GM12878 (cell line): Measurements from ENCODE around the gene KIF24. TPM values are rescaled to one million over a fixed set of nuclear protein-coding genes. Genes with fewer than 3 reads are reported as not detected.
"Not testable (repeated sequence)": the region's sequence is repeated elsewhere in the genome, so short reads cannot be mapped to it uniquely, and the experiment has no call there.

Experiments
- ATAC-seq: fragments of 200-7000 bp; cut with Tn5 transposase; 3 replicates; pipeline ENCODE4 v1.9.1; 2020; ENCODE audit warnings: mild to moderate bottlenecking, moderate library complexity
- BruUV-seq: library from RNA; stranded (reverse); fragments of 400-500 nt; replicated peaks from 2 replicates; lab custom pipeline; 2021; lab: Mats Ljungman, UMichigan
- CTCF ChIA-PET: fragments of 300-600 bp; sonication (Branson Sonifier 250); formaldehyde crosslinking; extraction: SDS; loops from one replicate; lab custom pipeline; 2021; ENCODE audit warnings: inconsistent platforms; lab: Yijun Ruan, JAX
- POLR2A ChIA-PET: fragments of 350-600 bp; formaldehyde crosslinking; extraction: SDS; loops from one replicate; lab custom pipeline; 2021; ENCODE audit warnings: inconsistent platforms; lab: Charles Lee
- RAD21 ChIA-PET: fragments of 300-600 bp; sonication (Branson Sonifier 250); formaldehyde crosslinking; loops from one replicate; lab custom pipeline; 2023; ENCODE audit warnings: antibody characterized with exemption; ENCODE audit not compliant: unreplicated experiment; lab: Charles Lee
- SMC1A ChIA-PET: fragments of 300-600 bp; sonication (Branson Sonifier 250); formaldehyde crosslinking; loops from one replicate; lab custom pipeline; 2023; ENCODE audit not compliant: unreplicated experiment, uncharacterized antibody; lab: Charles Lee
- DNase-seq: peaks from one replicate; pipeline ENCODE4 v3.0.0-alpha.2; 2011; ENCODE audit warnings: low read depth, low spot score
- FAIRE-seq: peaks from 3 replicates; lab custom pipeline; 2011; peaks lifted over from hg19 to GRCh38; lab: Jason Lieb, UNC
- H2AFZ ChIP-seq: 2 replicates; pipeline ENCODE4 v1.6.0; 2011; ENCODE audit warnings: low read depth, low read length, control low read depth; ENCODE audit not compliant: control insufficient read depth
- H3K27ac ChIP-seq: 2 replicates; pipeline ENCODE4 v1.5.1; 2011; ENCODE audit warnings: control low read depth; ENCODE audit not compliant: control insufficient read depth, insufficient read depth
- H3K27me3 ChIP-seq, 2 experiments: replicated peaks in 1 of 2; 2 replicates each; pipeline versions ENCODE4 v1.6.0 to v1.6.1; 2011; ENCODE audit warnings: low read length in 1 of 2; ENCODE audit not compliant: control insufficient read depth in 2 of 2, insufficient read depth in 2 of 2
- H3K36me3 ChIP-seq, 2 experiments: 2 replicates each; pipeline ENCODE4 v1.5.1; 2011; ENCODE audit warnings: low read length in 1 of 2; ENCODE audit not compliant: control insufficient read depth in 2 of 2, insufficient read depth in 2 of 2
- H3K4me1 ChIP-seq: 2 replicates; pipeline ENCODE4 v1.6.1; 2011; ENCODE audit warnings: mild to moderate bottlenecking, low read length, moderate library complexity, mixed read lengths; ENCODE audit not compliant: control insufficient read depth, insufficient read depth
- H3K4me2 ChIP-seq: 2 replicates; pipeline ENCODE4 v1.6.0; 2011; ENCODE audit warnings: control low read depth; ENCODE audit not compliant: control insufficient read depth, insufficient read depth
- H3K4me3 ChIP-seq: fragments of 200-600 bp; sonication (generic); 2 replicates; pipeline ENCODE4 v1.5.1; 2016
- H3K79me2 ChIP-seq: 2 replicates; pipeline ENCODE4 v1.6.0; 2011; ENCODE audit warnings: low read length; ENCODE audit not compliant: control insufficient read depth, insufficient read depth
- H3K9ac ChIP-seq: 2 replicates; pipeline ENCODE4 v1.8.0; 2011; ENCODE audit warnings: low read length, control low read depth, mixed read lengths; ENCODE audit not compliant: control insufficient read depth, insufficient read depth
- H3K9me3 ChIP-seq: replicated peaks from 3 replicates; pipeline ENCODE4 v1.5.1; 2011; ENCODE audit warnings: mild to moderate bottlenecking, low read length; ENCODE audit not compliant: control insufficient read depth, insufficient read depth
- H4K20me1 ChIP-seq: 2 replicates; pipeline ENCODE4 v1.6.0; 2011; ENCODE audit not compliant: control insufficient read depth, insufficient read depth
- IRF5 ChIP-seq: fragments of 450-650 bp; IDR thresholded peaks from 2 replicates; pipeline ENCODE4 v1.6.1; 2017; ENCODE audit warnings: borderline replicate concordance
- POLR2A ChIP-seq: IDR thresholded peaks from 2 replicates; pipeline ENCODE4 v1.6.1; 2011; ENCODE audit warnings: low read depth, mild to moderate bottlenecking, low read length
- STAT3 ChIP-seq: IDR thresholded peaks from 2 replicates; pipeline ENCODE4 v1.6.1; 2011; ENCODE audit warnings: low read depth, low read length, improper control_type of control experiment
- WGBS: methylation state at CpG from one replicate; pipeline ENCODE4 v1.1.6; 2016; ENCODE audit warnings: low lambda C conversion rate; ENCODE audit not compliant: insufficient replicate concordance, insufficient coverage; ENCODE audit errors: missing lambda C conversion rate; 5-methylcytosine and 5-hydroxymethylcytosine counted together
- in situ Hi-C: fragments of 300-500 bp; cut with MboI; formaldehyde crosslinking; loops from 9 replicates; pipeline ENCODE4 v1.14.3; 2018; ENCODE audit warnings: mixed read lengths
- intact Hi-C: fragments of 100-400 bp; cut with micrococcal nuclease; formaldehyde crosslinking; loops from one replicate; pipeline ENCODE4 v1.14.2; 2022; ENCODE audit not compliant: unreplicated experiment
- polyA plus RNA-seq, 11 experiments: library from polyadenylated mRNA; depleted of rRNA in 4 of 11; unstranded in 6 of 11; stranded (reverse) in 5 of 11; fragments of >200 nt; fragmentation: Nextera tagmentation in 4 of 11; fragmentation: Illumina TruSeq in 1 of 11; extraction: Ambion mirVana in 4 of 11; extraction: Trizol in 1 of 11; gene quantifications; 1 replicate in 1 of 11; 2 replicates in 10 of 11; pipeline versions ENCODE4 v1.2.1 to v1.2.3, GENCODE V29; 2011 to 2016; ENCODE audit warnings: inconsistent platforms in 2 of 11, missing spikeins in 2 of 11, low read depth in 1 of 11
- total RNA-seq, 4 experiments: library from RNA; depleted of rRNA in 3 of 4; stranded (reverse); fragments of >200 nt in 3 of 4; fragmentation: Illumina TruSeq in 1 of 4; extraction: Trizol in 1 of 4; gene quantifications; 2 replicates each; pipeline versions ENCODE4 v1.2.1 to v1.2.3, GENCODE V29; 2013 to 2021

The KIF24 gene
- total and polyA plus RNA-seq, 10 of the 15 experiments (the other 5 are each of a cell fraction or from before 2014, with no cell fraction given) = 0.58 to 6.7 (median 5.3) TPM

GRCh38 chr9:34310215-34310614 is 18.9 kb downstream of the KIF24 start (continued):
- TF ChIP-seq IRF5 (no peak), STAT3 (no peak), POLR2A (no peak)

GRCh38 chr9:34308316-34308715 is 20.8 kb downstream of the KIF24 start:
- H3K27ac ChIP-seq, CTCF ChIA-PET, H2AFZ ChIP-seq, H3K79me2 ChIP-seq, BruUV-seq, H3K9ac ChIP-seq, ATAC-seq, H3K4me2 ChIP-seq, FAIRE-seq, H3K4me3 ChIP-seq, H3K36me3 ChIP-seq, H3K4me1 ChIP-seq, H3K27me3 ChIP-seq, intact Hi-C loops, RAD21 ChIA-PET, DNase-seq, H4K20me1 ChIP-seq, H3K9me3 ChIP-seq, SMC1A ChIA-PET, in situ Hi-C loops: not testable (repeated sequence)
- 99% methylated on average over 3 of the region's 3 CpGs for WGBS
- POLR2A ChIA-PET = interaction anchor here (0.7 kb wide), 1 partner anchor 20 kb away, joined by 4 read pairs; no protein-coding TSS in a partner anchor

GRCh38 chr9:34301064-34301463 is 28.0 kb downstream of the KIF24 start:
- BruUV-seq, intact Hi-C loops: not testable (repeated sequence)
- WGBS = 96% methylated on average over 7 of the region's 7 CpGs

More at GRCh38 chr9:34301064-34301463, 28.0 kb downstream of the KIF24 start:
- H3K4me2 ChIP-seq, H2AFZ ChIP-seq, H3K36me3 ChIP-seq, H3K9ac ChIP-seq, H3K4me1 ChIP-seq, H3K27ac ChIP-seq, ATAC-seq, H4K20me1 ChIP-seq, DNase-seq, H3K9me3 ChIP-seq, CTCF ChIA-PET, in situ Hi-C loops, H3K4me3 ChIP-seq, H3K79me2 ChIP-seq, POLR2A ChIA-PET, FAIRE-seq, H3K27me3 ChIP-seq: not testable (repeated sequence)
- ChIA-PET SMC1A (interaction anchor here (0.5 kb wide), 1 partner anchor 11 kb away, joined by 3 read pairs; no protein-coding TSS in a partner anchor), RAD21 (interaction anchor here (0.7 kb wide), 1 partner anchor 102 kb away, joined by 3 read pairs; no protein-coding TSS in a partner anchor)
